SK-N-SH treated with all-trans-retinoic acid at 6 μM for 48 hours (cell line): Measurements from ENCODE around the gene KLHL25.

Experiments
- ARNTL ChIP-seq: fragments of 450-650 bp; formaldehyde crosslinking; IDR thresholded peaks from 2 replicates; pipeline ENCODE4 v1.5.0; 2020; ENCODE audit warnings: low read depth, mild to moderate bottlenecking, moderate library complexity, borderline replicate concordance
- BACH2 ChIP-seq: fragments of 250-450 bp; sonication (Bioruptor Pico); IDR thresholded peaks from 2 replicates; pipeline ENCODE4 v1.9.0; 2021; ENCODE audit warnings: mild to moderate bottlenecking, borderline replicate concordance
- CREB5 ChIP-seq: fragments of 250-450 bp; sonication (Bioruptor Pico); IDR thresholded peaks from 2 replicates; pipeline ENCODE4 v1.5.1; 2020; ENCODE audit warnings: low read depth, mild to moderate bottlenecking, moderate library complexity
- PATZ1 ChIP-seq: fragments of 250-450 bp; sonication (Bioruptor Pico); IDR thresholded peaks from 2 replicates; pipeline ENCODE4 v1.8.0; 2020; ENCODE audit warnings: mild to moderate bottlenecking, moderate library complexity, borderline replicate concordance
- POU6F1 ChIP-seq: fragments of 250-450 bp; sonication (Bioruptor Pico); IDR thresholded peaks from 2 replicates; pipeline ENCODE4 v1.8.0; 2021; ENCODE audit warnings: low read depth, mild to moderate bottlenecking, moderate library complexity, borderline replicate concordance
- PPARA ChIP-seq: fragments of 250-450 bp; sonication (Bioruptor Pico); IDR thresholded peaks from 2 replicates; pipeline ENCODE4 v1.5.0; 2020; ENCODE audit warnings: mild to moderate bottlenecking, borderline replicate concordance
- RARB ChIP-seq: fragments of 250-450 bp; sonication (Bioruptor Pico); IDR thresholded peaks from 2 replicates; pipeline ENCODE4 v1.8.0; 2021; ENCODE audit warnings: mild to moderate bottlenecking, moderate library complexity
- SNAI2 ChIP-seq: fragments of 250-450 bp; sonication (Bioruptor Pico); IDR thresholded peaks from 2 replicates; pipeline ENCODE4 v1.5.0; 2020; ENCODE audit warnings: mild to moderate bottlenecking, moderate library complexity
- ZC3H10 ChIP-seq: fragments of 250-450 bp; sonication (Bioruptor Pico); IDR thresholded peaks from 2 replicates; pipeline ENCODE4 v1.5.1; 2021; ENCODE audit warnings: mild to moderate bottlenecking, moderate library complexity
- ZFP30 ChIP-seq: fragments of 450-650 bp; formaldehyde crosslinking; IDR thresholded peaks from 2 replicates; pipeline ENCODE4 v1.5.0; 2022; ENCODE audit warnings: mild to moderate bottlenecking, moderate library complexity
- ZNF70 ChIP-seq: fragments of 450-650 bp; formaldehyde crosslinking; IDR thresholded peaks from 2 replicates; pipeline ENCODE4 v1.5.0; 2020; ENCODE audit warnings: mild to moderate bottlenecking, moderate library complexity
- ZNF8 ChIP-seq: fragments of 450-650 bp; formaldehyde crosslinking; IDR thresholded peaks from 2 replicates; pipeline ENCODE4 v1.5.0; 2020; ENCODE audit warnings: mild to moderate bottlenecking, moderate library complexity

- no peak for TF ChIP-seq ZC3H10 (CRISPR knock-in tag)
- no peak for TF ChIP-seq BACH2
- no peak for TF ChIP-seq PPARA (CRISPR knock-in tag)
- TF ChIP-seq SNAI2 (CRISPR knock-in tag): no peak
- TF ChIP-seq ARNTL (CRISPR knock-in tag): no peak
- no peak for TF ChIP-seq POU6F1 (CRISPR knock-in tag)
- no peak for TF ChIP-seq ZFP30 (CRISPR knock-in tag)
- no peak for TF ChIP-seq ZNF70
- TF ChIP-seq RARB (CRISPR knock-in tag): no peak
- TF ChIP-seq ZNF8 (CRISPR knock-in tag): no peak
- TF ChIP-seq PATZ1 (CRISPR knock-in tag): no peak
- no peak for TF ChIP-seq CREB5 (CRISPR knock-in tag)
Measured at GRCh38 chr15:85837881-85838280, 43.2 kb upstream of the KLHL25 start.
